ENCODE measurements around the gene ABHD3.

- no peak for TF ChIP-seq CTCF (optimal IDR thresholded peaks at IDR 0.05 in 1 of 3, IDR thresholded peaks at IDR 0.05 in 1 of 3, conservative IDR thresholded peaks at IDR 0.05 in 1 of 3; ENCODE audit: extremely low read depth in 1 of 3, insufficient read depth in 2 of 3, low read length in 3 of 3)
- no peak for TF ChIP-seq EZH2 (IDR thresholded peaks at IDR 0.05; ENCODE audit: low read length)
These were observed 48.2 kb downstream of the ABHD3 start for GRCh38 chr18:21656402-21656801.
